OCI-LY1 (cell line): ENCODE results near the gene B4GALT1.

ENCODE experiments used
- EZH2 ChIP-seq: fragments of 200-600 bp; sonication (generic), shearing (Covaris generic); IDR thresholded peaks from 2 replicates; pipeline ENCODE4 v1.8.0; 2017; ENCODE audit warnings: borderline replicate concordance, mixed run types, mild to moderate bottlenecking, antibody characterized with exemption, low read length, moderate library complexity, mixed read lengths
- TF ChIP-seq, protein P1 (sequence below): fragments of 200-600 bp; sonication (generic), shearing (Covaris generic); IDR thresholded peaks from 2 replicates; pipeline ENCODE4 v1.5.1; 2017; ENCODE audit warnings: mild to moderate bottlenecking, antibody characterized with exemption, low read length, moderate library complexity, mixed read lengths

- TF ChIP-seq, protein P1, sequence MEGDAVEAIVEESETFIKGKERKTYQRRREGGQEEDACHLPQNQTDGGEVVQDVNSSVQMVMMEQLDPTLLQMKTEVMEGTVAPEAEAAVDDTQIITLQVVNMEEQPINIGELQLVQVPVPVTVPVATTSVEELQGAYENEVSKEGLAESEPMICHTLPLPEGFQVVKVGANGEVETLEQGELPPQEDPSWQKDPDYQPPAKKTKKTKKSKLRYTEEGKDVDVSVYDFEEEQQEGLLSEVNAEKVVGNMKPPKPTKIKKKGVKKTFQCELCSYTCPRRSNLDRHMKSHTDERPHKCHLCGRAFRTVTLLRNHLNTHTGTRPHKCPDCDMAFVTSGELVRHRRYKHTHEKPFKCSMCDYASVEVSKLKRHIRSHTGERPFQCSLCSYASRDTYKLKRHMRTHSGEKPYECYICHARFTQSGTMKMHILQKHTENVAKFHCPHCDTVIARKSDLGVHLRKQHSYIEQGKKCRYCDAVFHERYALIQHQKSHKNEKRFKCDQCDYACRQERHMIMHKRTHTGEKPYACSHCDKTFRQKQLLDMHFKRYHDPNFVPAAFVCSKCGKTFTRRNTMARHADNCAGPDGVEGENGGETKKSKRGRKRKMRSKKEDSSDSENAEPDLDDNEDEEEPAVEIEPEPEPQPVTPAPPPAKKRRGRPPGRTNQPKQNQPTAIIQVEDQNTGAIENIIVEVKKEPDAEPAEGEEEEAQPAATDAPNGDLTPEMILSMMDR = no peak
- no peak for TF ChIP-seq EZH2
Observed at GRCh38 chr9:33123407-33124031, 43.6 kb downstream of the B4GALT1 start.
